ENCODE measurements around the gene TYW1.
"Not testable (repeated sequence)": the region's sequence is repeated elsewhere in the genome, so short reads cannot be mapped to it uniquely, and the experiment has no call there.

DNA sequence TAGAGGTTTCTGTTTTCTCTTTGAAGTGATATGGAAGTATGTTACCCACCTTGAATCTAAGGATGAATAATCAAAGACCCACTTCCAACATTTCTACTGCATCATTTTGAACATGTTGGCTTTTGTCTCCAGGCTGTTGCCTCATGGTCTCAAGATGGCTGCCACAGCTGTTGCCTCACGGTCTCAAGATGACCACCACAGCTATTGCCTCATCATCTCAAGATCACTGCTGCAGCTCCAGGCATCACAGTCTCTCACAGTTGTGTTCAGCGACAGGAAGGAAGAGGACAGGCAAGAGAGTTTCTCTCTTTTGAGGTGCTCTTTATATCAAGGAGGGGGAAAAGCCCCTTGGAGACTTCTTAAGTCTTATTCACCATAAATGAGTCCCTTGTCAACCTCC is 267.4 kb downstream of the TYW1 start:
- TF ChIP-seq, protein P1, sequence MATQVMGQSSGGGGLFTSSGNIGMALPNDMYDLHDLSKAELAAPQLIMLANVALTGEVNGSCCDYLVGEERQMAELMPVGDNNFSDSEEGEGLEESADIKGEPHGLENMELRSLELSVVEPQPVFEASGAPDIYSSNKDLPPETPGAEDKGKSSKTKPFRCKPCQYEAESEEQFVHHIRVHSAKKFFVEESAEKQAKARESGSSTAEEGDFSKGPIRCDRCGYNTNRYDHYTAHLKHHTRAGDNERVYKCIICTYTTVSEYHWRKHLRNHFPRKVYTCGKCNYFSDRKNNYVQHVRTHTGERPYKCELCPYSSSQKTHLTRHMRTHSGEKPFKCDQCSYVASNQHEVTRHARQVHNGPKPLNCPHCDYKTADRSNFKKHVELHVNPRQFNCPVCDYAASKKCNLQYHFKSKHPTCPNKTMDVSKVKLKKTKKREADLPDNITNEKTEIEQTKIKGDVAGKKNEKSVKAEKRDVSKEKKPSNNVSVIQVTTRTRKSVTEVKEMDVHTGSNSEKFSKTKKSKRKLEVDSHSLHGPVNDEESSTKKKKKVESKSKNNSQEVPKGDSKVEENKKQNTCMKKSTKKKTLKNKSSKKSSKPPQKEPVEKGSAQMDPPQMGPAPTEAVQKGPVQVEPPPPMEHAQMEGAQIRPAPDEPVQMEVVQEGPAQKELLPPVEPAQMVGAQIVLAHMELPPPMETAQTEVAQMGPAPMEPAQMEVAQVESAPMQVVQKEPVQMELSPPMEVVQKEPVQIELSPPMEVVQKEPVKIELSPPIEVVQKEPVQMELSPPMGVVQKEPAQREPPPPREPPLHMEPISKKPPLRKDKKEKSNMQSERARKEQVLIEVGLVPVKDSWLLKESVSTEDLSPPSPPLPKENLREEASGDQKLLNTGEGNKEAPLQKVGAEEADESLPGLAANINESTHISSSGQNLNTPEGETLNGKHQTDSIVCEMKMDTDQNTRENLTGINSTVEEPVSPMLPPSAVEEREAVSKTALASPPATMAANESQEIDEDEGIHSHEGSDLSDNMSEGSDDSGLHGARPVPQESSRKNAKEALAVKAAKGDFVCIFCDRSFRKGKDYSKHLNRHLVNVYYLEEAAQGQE (IDR thresholded peaks at IDR 0.05; ENCODE audit: insufficient read depth in 1 of 2, low read depth in 2 of 2, low read length in 1 of 2), result not testable (repeated sequence)
- TF ChIP-seq, protein P2, sequence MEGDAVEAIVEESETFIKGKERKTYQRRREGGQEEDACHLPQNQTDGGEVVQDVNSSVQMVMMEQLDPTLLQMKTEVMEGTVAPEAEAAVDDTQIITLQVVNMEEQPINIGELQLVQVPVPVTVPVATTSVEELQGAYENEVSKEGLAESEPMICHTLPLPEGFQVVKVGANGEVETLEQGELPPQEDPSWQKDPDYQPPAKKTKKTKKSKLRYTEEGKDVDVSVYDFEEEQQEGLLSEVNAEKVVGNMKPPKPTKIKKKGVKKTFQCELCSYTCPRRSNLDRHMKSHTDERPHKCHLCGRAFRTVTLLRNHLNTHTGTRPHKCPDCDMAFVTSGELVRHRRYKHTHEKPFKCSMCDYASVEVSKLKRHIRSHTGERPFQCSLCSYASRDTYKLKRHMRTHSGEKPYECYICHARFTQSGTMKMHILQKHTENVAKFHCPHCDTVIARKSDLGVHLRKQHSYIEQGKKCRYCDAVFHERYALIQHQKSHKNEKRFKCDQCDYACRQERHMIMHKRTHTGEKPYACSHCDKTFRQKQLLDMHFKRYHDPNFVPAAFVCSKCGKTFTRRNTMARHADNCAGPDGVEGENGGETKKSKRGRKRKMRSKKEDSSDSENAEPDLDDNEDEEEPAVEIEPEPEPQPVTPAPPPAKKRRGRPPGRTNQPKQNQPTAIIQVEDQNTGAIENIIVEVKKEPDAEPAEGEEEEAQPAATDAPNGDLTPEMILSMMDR (IDR thresholded peaks at IDR 0.05), result not testable (repeated sequence)
- not testable (repeated sequence) for TF ChIP-seq SIN3A (IDR thresholded peaks at IDR 0.05; ENCODE audit: borderline replicate concordance, insufficient read depth, low read depth, low read length); POLR2AphosphoS5 (IDR thresholded peaks at IDR 0.05; ENCODE audit: low read depth, low read length); TCF7L2 (IDR thresholded peaks at IDR 0.05; ENCODE audit: low read depth, low read length)

Measured in Panc1 (cell line).